GM18870 (cell line): Measurements from ENCODE around the gene PCDHGC3.

Source experiments
- ATAC-seq: cut with Tn5 transposase; IDR thresholded peaks from one replicate; pipeline ENCODE4 v1.9.1; 2021; ENCODE audit warnings: moderate library complexity; ENCODE audit not compliant: unreplicated experiment

The PCDHGC3 gene

GRCh38 chr5:141484641-141485311, 9.0 kb downstream of the PCDHGC3 start, which contains the start of gene PCDHGC4:
Gene PCDHGC4, plus strand, starts transcription at chr5:141485030. Its CDS starts 144 bp downstream, at chr5:141485174.
- ATAC-seq: no peak

GRCh38 chr5:141485321-141486055, 9.7 kb downstream of the PCDHGC3 start:
- ATAC-seq: no peak

DNA sequence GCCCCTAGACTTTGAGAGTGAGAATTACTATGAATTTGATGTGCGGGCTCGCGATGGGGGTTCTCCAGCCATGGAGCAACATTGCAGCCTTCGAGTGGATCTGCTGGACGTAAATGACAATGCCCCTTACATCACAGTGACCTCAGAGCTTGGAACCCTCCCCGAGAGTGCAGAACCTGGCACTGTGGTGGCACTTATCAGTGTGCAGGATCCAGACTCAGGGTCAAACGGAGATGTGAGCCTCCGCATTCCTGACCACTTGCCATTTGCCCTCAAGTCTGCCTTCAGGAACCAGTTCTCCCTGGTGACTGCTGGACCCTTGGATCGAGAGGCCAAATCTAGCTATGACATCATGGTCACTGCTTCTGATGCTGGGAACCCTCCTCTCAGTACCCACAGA, 10.3 kb downstream of the PCDHGC3 start:
- ATAC-seq: no peak

- ATAC-seq: no peak
Observed at GRCh38 chr5:141487131-141487530, 11.4 kb downstream of the PCDHGC3 start.

- no peak for ATAC-seq
Observed at GRCh38 chr5:141488591-141489561, 13.1 kb downstream of the PCDHGC3 start, which contains the start of gene PCDHGC5. Gene PCDHGC5, plus strand, starts transcription at chr5:141489081. Its CDS starts 160 bp downstream, at chr5:141489241.

DNA sequence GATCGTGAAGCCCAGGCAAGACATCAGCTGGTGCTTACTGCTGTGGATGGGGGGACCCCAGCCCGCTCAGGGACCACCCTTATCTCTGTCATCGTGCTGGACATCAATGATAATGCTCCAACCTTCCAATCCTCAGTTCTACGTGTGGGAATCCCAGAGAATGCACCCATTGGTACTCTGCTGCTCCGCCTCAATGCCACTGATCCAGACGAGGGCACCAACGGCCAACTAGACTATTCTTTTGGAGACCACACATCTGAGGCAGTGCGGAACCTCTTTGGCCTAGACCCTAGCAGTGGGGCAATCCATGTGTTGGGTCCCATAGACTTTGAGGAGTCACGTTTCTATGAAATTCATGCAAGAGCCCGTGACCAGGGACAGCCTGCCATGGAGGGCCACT, 14.1 kb downstream of the PCDHGC3 start:
- no peak for ATAC-seq

- no peak for ATAC-seq
Observed at GRCh38 chr5:141490271-141490670, 14.5 kb downstream of the PCDHGC3 start.

- no peak for ATAC-seq
Observed at GRCh38 chr5:141490771-141491170, 15.0 kb downstream of the PCDHGC3 start.

- ATAC-seq: no peak
Observed at GRCh38 chr5:141491323-141492167, 15.8 kb downstream of the PCDHGC3 start.

GRCh38 chr5:141492168-141492885, 16.6 kb downstream of the PCDHGC3 start:
- ATAC-seq: no peak

GRCh38 chr5:141493500-141494422, 18.0 kb downstream of the PCDHGC3 start:
- ATAC-seq: no peak

DNA sequence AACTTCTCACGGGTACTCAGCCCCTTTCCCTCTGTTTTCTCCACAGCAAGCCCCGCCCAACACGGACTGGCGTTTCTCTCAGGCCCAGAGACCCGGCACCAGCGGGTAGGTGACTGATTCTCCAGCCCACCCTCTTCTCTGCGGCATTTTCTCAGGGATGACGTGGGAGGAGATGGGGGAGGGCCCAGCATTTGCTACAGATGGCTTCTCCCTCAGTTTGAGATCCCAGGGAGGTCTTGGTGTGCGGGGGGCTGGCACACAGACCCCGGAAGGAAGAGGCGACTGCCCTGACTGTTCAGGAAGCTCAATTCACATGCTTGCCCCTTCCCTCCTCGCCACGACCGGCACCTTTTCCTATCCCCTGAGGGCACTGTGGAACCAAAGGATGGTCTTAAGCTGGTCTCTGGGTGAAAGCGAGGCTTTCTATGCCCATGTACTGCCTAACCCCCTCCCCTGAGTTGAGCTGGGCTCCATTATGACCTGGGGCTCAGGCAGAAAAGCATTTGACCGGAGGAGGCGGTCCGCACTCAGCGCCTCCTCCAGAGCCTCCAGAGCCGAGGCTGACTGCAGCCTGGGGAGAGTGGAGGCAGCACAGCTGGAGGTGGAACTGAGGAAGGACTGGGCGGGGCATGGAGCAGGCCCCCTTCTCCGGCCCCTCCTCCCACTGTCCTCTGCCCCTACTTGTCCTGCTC, 19.1 kb downstream of the PCDHGC3 start:
- no peak for ATAC-seq

DNA sequence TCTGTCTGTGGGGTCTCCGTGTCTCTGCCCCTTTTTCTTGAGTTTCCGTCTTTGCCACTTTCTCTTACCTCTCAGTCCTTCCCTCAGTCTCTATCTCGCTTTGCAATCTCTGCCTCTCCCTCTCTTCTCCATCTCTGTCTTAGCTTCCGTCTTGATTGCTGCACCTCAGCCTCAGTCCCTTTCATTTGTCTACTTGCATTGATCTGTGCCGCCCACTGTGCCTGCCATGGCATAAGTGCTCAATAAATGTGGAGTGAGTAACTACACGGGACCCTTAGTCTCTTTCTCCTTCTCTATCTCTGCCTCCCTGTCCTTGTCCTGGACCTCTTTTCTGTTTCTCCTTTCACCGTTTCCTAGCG, 19.7 kb downstream of the PCDHGC3 start:
- ATAC-seq: no peak

DNA sequence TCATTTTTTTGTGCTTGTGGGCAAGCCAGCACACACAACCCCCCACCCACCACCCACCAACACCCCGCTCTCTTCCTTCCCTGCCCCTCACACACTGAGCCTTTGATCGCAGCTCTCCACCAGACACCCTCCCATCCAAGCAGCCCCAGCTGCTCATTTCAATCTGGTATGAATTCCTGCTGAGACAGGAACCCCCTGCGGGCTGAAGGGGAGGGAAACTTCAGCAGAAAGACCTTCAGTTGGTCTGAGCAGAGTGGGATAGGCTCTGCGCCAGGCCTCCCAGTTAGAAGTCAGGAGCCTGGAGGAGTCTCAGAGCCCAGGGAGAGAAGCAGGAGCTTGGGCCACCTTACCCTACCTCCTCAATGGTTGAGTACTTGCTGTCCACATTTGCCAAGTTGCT, 20.3 kb downstream of the PCDHGC3 start:
- no peak for ATAC-seq

DNA sequence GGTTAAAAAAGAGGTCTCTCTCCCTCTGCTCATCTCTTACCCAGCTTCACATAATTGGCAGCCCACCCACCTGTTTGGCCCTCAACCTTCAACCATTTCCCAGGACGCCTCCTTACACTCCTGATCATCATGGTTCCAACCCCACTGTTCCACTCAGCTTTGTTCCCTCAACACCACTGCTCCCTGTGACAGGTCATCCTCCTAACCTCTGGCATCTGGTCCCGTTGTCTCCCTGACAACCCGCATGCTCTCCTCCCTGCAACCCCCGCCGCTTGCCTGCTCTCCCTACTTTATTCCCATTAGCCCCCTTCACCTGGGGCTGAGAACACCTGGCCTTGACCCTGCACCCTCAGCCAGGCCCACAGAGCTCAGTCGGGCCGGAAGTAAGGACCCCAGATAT, 26.0 kb downstream of the PCDHGC3 start:
- no peak for ATAC-seq

GRCh38 chr5:141503681-141504080, 27.9 kb downstream of the PCDHGC3 start:
- no peak for ATAC-seq

DNA sequence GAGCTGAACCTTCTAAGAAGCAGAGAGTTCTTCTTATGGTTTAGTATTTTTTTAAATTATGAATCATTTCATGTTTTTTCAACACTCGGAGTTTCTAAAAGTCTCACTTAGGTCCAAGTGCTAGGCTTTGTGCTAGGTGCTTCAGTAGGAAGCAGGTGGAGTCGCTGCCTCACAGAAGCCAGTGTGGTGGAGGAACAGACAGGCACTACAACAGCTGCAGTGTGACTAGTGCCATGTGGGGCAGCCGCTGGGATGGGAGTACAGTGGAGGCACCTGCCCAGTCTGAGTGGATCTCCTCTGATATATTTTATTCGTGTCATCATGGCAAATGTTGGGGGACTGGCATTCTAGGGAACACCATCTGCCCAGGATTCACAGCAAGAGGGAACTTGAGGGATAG, 28.4 kb downstream of the PCDHGC3 start:
- no peak for ATAC-seq
